ENCODE data around the gene NEIL3.

Gene NEIL3

GRCh38 chr4:177374966-177375365, 65.3 kb downstream of the NEIL3 start:
- FAIRE-seq, result no peak

- no peak for FAIRE-seq
Observed at GRCh38 chr4:177375372-177375771, 65.7 kb downstream of the NEIL3 start.

- FAIRE-seq, result no peak
Observed at GRCh38 chr4:177376024-177376423, 66.3 kb downstream of the NEIL3 start.

GRCh38 chr4:177380730-177381287, 71.1 kb downstream of the NEIL3 start:
- FAIRE-seq, result no peak

- FAIRE-seq, result no peak
Observed at GRCh38 chr4:177381762-177382310, 72.2 kb downstream of the NEIL3 start.

- FAIRE-seq, result no peak
Observed at GRCh38 chr4:177384856-177385397, 75.3 kb downstream of the NEIL3 start.

GRCh38 chr4:177385576-177386277, 76.1 kb downstream of the NEIL3 start:
- no peak for FAIRE-seq

- FAIRE-seq, result no peak
Observed at GRCh38 chr4:177386278-177386815, 76.7 kb downstream of the NEIL3 start.

GRCh38 chr4:177391287-177391686, 81.6 kb downstream of the NEIL3 start:
- FAIRE-seq, result no peak

GRCh38 chr4:177391953-177392352, 82.3 kb downstream of the NEIL3 start:
- no peak for FAIRE-seq

GRCh38 chr4:177393236-177393635, 83.6 kb downstream of the NEIL3 start:
- FAIRE-seq, result no peak

- FAIRE-seq, result no peak
Observed at GRCh38 chr4:177396352-177396751, 86.7 kb downstream of the NEIL3 start.

GRCh38 chr4:177400030-177400429, 90.4 kb downstream of the NEIL3 start:
- FAIRE-seq, result no peak

- no peak for FAIRE-seq
Observed at GRCh38 chr4:177401658-177402273, 92.1 kb downstream of the NEIL3 start.

- FAIRE-seq, result no peak
Observed at GRCh38 chr4:177403746-177404145, 94.1 kb downstream of the NEIL3 start.

GRCh38 chr4:177404342-177404741, 94.7 kb downstream of the NEIL3 start:
- no peak for FAIRE-seq

- FAIRE-seq, result no peak
Observed at GRCh38 chr4:177404986-177405385, 95.3 kb downstream of the NEIL3 start.

- FAIRE-seq, result no peak
Observed at GRCh38 chr4:177405508-177405907, 95.8 kb downstream of the NEIL3 start.

GRCh38 chr4:177408023-177408422, 98.3 kb downstream of the NEIL3 start:
- no peak for FAIRE-seq

- FAIRE-seq, result no peak
Observed at GRCh38 chr4:177410566-177410965, 100.9 kb downstream of the NEIL3 start.

- FAIRE-seq, result no peak
Observed at GRCh38 chr4:177411996-177412395, 102.3 kb downstream of the NEIL3 start.

Data from colon (tissue), 2 donors.